Activated CD4-positive, alpha-beta T cell treated with anti-CD3 and anti-CD28 coated beads, Interleukin-2, Interleukin-4, amounts not matched to agents 100 ng/mL and 50 ng/mL, durations not matched to agents 16 hours and 8 hours (primary cell): ENCODE measurements around the gene SLC43A1.
A peak's percentile ranks its signal among the peaks of the same experiment; 100 is the strongest.
"Not testable (repeated sequence)": the region's sequence is repeated elsewhere in the genome, so short reads cannot be mapped to it uniquely, and the experiment has no call there.

Experiments
- DNase-seq: peaks from one replicate; pipeline ENCODE4 v3.0.0-alpha.2; 2020; ENCODE audit warnings: low spot score

Gene SLC43A1

GRCh38 chr11:57515332-57516060 lies at the start of gene SLC43A1:
Gene SLC43A1, minus strand, starts transcription at chr11:57515702. Its CDS starts 1,591 bp downstream, at chr11:57514111.
- DNase-seq = peak; percentile 49

- no peak for DNase-seq
Observed at GRCh38 chr11:57562596-57562995, 47.1 kb upstream of the SLC43A1 start.

GRCh38 chr11:57560146-57560545 lies 44.6 kb upstream of the SLC43A1 start:
- no peak for DNase-seq

- DNase-seq = no peak
Observed at GRCh38 chr11:57556041-57556440, 40.5 kb upstream of the SLC43A1 start.

- DNase-seq = no peak
Observed at GRCh38 chr11:57555393-57555792, 39.9 kb upstream of the SLC43A1 start.

- DNase-seq = no peak
Observed at GRCh38 chr11:57552479-57552878, 37.0 kb upstream of the SLC43A1 start.

GRCh38 chr11:57551941-57552340 lies 36.4 kb upstream of the SLC43A1 start:
- no peak for DNase-seq

- DNase-seq = no peak
Observed at GRCh38 chr11:57549983-57550382, 34.5 kb upstream of the SLC43A1 start.

- DNase-seq = no peak
Observed at GRCh38 chr11:57547854-57548377, 32.4 kb upstream of the SLC43A1 start.

- peak; percentile 42 for DNase-seq
Observed at GRCh38 chr11:57546869-57547475, 31.5 kb upstream of the SLC43A1 start.

GRCh38 chr11:57546451-57546850 lies 30.9 kb upstream of the SLC43A1 start:
- DNase-seq = no peak

- no peak for DNase-seq
Observed at GRCh38 chr11:57545883-57546282, 30.4 kb upstream of the SLC43A1 start.

GRCh38 chr11:57544566-57544965 lies 29.1 kb upstream of the SLC43A1 start:
- no peak for DNase-seq

GRCh38 chr11:57543593-57543992 lies 28.1 kb upstream of the SLC43A1 start:
- DNase-seq = no peak

GRCh38 chr11:57542582-57542981 lies 27.1 kb upstream of the SLC43A1 start:
- no peak for DNase-seq

- no peak for DNase-seq
Observed at GRCh38 chr11:57541169-57541568, 25.7 kb upstream of the SLC43A1 start.

- no peak for DNase-seq
Observed at GRCh38 chr11:57539342-57539741, 23.8 kb upstream of the SLC43A1 start.

GRCh38 chr11:57536947-57537619 lies 21.6 kb upstream of the SLC43A1 start, which contains the start of gene SMTNL1:
Gene SMTNL1, plus strand, starts transcription at chr11:57537595. Its CDS starts 5,048 bp downstream, at chr11:57542643.
- DNase-seq = no peak

- DNase-seq = not testable (repeated sequence)
Observed at GRCh38 chr11:57534449-57534848, 18.9 kb upstream of the SLC43A1 start.

GRCh38 chr11:57530596-57531507 lies 15.3 kb upstream of the SLC43A1 start, which contains the start of gene TIMM10:
Gene TIMM10, minus strand, starts transcription at chr11:57530754. Its CDS starts 565 bp downstream, at chr11:57530189.
- DNase-seq = peak; percentile 97

- DNase-seq = no peak
Observed at GRCh38 chr11:57530215-57530595, 14.7 kb upstream of the SLC43A1 start.

- no peak for DNase-seq
Observed at GRCh38 chr11:57529012-57529411, 13.5 kb upstream of the SLC43A1 start.
